Measurements from ENCODE around the gene TAC4. TPM values are rescaled to one million over a fixed set of nuclear protein-coding genes. Genes with fewer than 3 reads are reported as not detected.

TAC4 gene
- total and polyA plus RNA-seq, 4 donors = not detected

GRCh38 chr17:49820773-49821172 lies 27.1 kb downstream of the TAC4 start:
- H3K36me3 ChIP-seq (ENCODE audit: control insufficient read depth in 4 of 4, insufficient read depth in 3 of 4, low read depth in 1 of 4, low read length in 3 of 4) = peaks cover 3 to 70% (median 67%) of the 10 kb centered on the region in 4 donors
- H3K9ac ChIP-seq (ENCODE audit: low read depth in 1 of 2, low read length in 2 of 2) = no peak overlapping the region
- no peaks in the 10 kb centered on the region for H3K4me1 ChIP-seq (ENCODE audit: control insufficient read depth in 4 of 4, insufficient read depth in 4 of 4, low read length in 3 of 4)
- WGBS = 89% methylated on average over 1 of the region's 1 CpG
- H3K27ac ChIP-seq (ENCODE audit: low read depth in 1 of 2, low read length in 2 of 2) = no peak overlapping the region
- no peak for DNase-seq (ENCODE audit: low spot score)
- TF ChIP-seq NR2F2 (IDR thresholded peaks at IDR 0.05) (no peak), SP1 (IDR thresholded peaks at IDR 0.05) (no peak), RXRA (IDR thresholded peaks at IDR 0.05) (no peak)
- no peaks in the 10 kb centered on the region for H3K27me3 ChIP-seq (ENCODE audit: control insufficient read depth in 4 of 4, insufficient read depth in 4 of 4, low read length in 3 of 4)
- H3K4me3 ChIP-seq (ENCODE audit: low read depth in 1 of 3, low read length in 3 of 3) = no peak overlapping the region
- no peaks in the 10 kb centered on the region for H3K9me3 ChIP-seq (ENCODE audit: control insufficient read depth in 4 of 4, low read length in 3 of 4)

- H3K9me3 ChIP-seq (ENCODE audit: control insufficient read depth in 4 of 4, low read length in 3 of 4) = no peaks in the 10 kb centered on the region
- peaks cover 3 to 74% (median 68%) of the 10 kb centered on the region in 4 donors for H3K36me3 ChIP-seq (ENCODE audit: control insufficient read depth in 4 of 4, insufficient read depth in 3 of 4, low read depth in 1 of 4, low read length in 3 of 4)
- TF ChIP-seq RAD21 (IDR thresholded peaks at IDR 0.05) (no peak), CTCF (IDR thresholded peaks at IDR 0.05; ENCODE audit: low read depth, low read length, missing input control) (no peak), MAX (IDR thresholded peaks at IDR 0.05) (no peak), TAF1 (conservative IDR thresholded peaks at IDR 0.05) (no peak), GABPA (IDR thresholded peaks at IDR 0.05 in 1 of 2, conservative IDR thresholded peaks at IDR 0.05 in 1 of 2) (no peak), HNF4A (conservative IDR thresholded peaks at IDR 0.05) (no peak), FOXA1 (IDR thresholded peaks at IDR 0.05) (no peak), ZBTB33 (IDR thresholded peaks at IDR 0.05) (no peak), REST (IDR thresholded peaks at IDR 0.05) (no peak), NR2F2 (IDR thresholded peaks at IDR 0.05) (no peak), RXRA (IDR thresholded peaks at IDR 0.05) (no peak), EGR1 (IDR thresholded peaks at IDR 0.05; ENCODE audit: low read depth in 2 of 2) (no peak), ATF3 (IDR thresholded peaks at IDR 0.05) (no peak), SP1 (IDR thresholded peaks at IDR 0.05) (no peak), HNF4G (IDR thresholded peaks at IDR 0.05) (no peak), YY1 (IDR thresholded peaks at IDR 0.05) (no peak), FOXA2 (IDR thresholded peaks at IDR 0.05) (no peak), JUND (IDR thresholded peaks at IDR 0.05) (no peak)
- no peak overlapping the region for H3K4me3 ChIP-seq (ENCODE audit: low read depth in 1 of 3, low read length in 3 of 3)
- DNase-seq (ENCODE audit: low spot score) = no peak
- H3K9ac ChIP-seq (ENCODE audit: low read depth in 1 of 2, low read length in 2 of 2) = no peak overlapping the region
- no peak overlapping the region for H3K27ac ChIP-seq (ENCODE audit: low read depth in 1 of 2, low read length in 2 of 2)
- no peaks in the 10 kb centered on the region for H3K4me1 ChIP-seq (ENCODE audit: control insufficient read depth in 4 of 4, insufficient read depth in 4 of 4, low read length in 3 of 4)
- 91% methylated on average over 2 of the region's 2 CpGs for WGBS
- no peaks in the 10 kb centered on the region for H3K27me3 ChIP-seq (ENCODE audit: control insufficient read depth in 4 of 4, insufficient read depth in 4 of 4, low read length in 3 of 4)
Observed at GRCh38 chr17:49819651-49820050, 28.2 kb downstream of the TAC4 start.
